ENCODE results near the gene DHODH. TPM values are rescaled to one million over a fixed set of nuclear protein-coding genes. Genes with fewer than 3 reads are reported as not detected.

DHODH gene
- total RNA-seq, 4 donors from 2014 or later, result 5.5 to 13.4 (median 7.4) TPM

DNA sequence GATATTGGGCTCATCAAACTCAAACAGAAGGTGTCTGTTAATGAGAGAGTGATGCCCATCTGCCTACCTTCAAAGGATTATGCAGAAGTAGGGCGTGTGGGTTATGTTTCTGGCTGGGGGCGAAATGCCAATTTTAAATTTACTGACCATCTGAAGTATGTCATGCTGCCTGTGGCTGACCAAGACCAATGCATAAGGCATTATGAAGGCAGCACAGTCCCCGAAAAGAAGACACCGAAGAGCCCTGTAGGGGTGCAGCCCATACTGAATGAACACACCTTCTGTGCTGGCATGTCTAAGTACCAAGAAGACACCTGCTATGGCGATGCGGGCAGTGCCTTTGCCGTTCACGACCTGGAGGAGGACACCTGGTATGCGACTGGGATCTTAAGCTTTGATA lies 51.9 kb downstream of the DHODH start:
- no peak for DNase-seq
- H3K27me3 ChIP-seq, result no peaks in the 10 kb centered on the region
- no peak overlapping the region for H3K4me3 ChIP-seq (replicated peaks in 1 of 3)
- TF ChIP-seq, protein P1, sequence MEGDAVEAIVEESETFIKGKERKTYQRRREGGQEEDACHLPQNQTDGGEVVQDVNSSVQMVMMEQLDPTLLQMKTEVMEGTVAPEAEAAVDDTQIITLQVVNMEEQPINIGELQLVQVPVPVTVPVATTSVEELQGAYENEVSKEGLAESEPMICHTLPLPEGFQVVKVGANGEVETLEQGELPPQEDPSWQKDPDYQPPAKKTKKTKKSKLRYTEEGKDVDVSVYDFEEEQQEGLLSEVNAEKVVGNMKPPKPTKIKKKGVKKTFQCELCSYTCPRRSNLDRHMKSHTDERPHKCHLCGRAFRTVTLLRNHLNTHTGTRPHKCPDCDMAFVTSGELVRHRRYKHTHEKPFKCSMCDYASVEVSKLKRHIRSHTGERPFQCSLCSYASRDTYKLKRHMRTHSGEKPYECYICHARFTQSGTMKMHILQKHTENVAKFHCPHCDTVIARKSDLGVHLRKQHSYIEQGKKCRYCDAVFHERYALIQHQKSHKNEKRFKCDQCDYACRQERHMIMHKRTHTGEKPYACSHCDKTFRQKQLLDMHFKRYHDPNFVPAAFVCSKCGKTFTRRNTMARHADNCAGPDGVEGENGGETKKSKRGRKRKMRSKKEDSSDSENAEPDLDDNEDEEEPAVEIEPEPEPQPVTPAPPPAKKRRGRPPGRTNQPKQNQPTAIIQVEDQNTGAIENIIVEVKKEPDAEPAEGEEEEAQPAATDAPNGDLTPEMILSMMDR (IDR thresholded peaks at IDR 0.05), result no peak
- TF ChIP-seq POLR2A (IDR thresholded peaks at IDR 0.05), result no peak
- no peaks in the 10 kb centered on the region for H3K36me3 ChIP-seq
- H3K27ac ChIP-seq, result no peak overlapping the region
- H3K4me1 ChIP-seq, result peaks cover 0 to 3% of the 10 kb centered on the region in 2 donors
- WGBS, 2 donors, result 88 to 92% methylated on average over 9 of the region's 9 CpGs
- H3K9me3 ChIP-seq, result no peaks in the 10 kb centered on the region
- intact Hi-C loops (cut with DNase I), result no loop called here

DNA sequence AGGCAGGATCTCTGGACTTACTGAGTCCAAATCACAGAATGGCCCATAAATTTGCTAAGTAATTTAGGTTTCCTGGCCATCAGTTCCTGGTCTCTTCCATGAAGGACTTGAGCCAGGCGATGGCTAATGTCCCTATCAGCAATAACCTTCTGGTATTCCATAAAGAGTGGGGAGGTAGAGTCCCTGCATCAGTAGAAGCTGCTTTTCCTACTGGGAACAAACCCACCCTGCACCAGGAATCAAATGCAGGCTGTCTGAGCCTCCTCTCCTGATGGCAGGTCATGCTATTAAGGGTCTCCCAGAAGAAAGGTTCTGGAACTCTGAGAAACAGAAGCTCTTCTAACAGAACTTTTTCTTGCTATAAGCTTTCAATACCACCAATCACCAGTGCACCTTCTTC lies 53.0 kb downstream of the DHODH start:
- Histone ChIP-seq H3K27ac (no peak overlapping the region), H3K4me3 (replicated peaks in 1 of 3) (no peak overlapping the region), H3K36me3 (no peaks in the 10 kb centered on the region), H3K27me3 (no peaks in the 10 kb centered on the region), H3K9me3 (no peaks in the 10 kb centered on the region), H3K4me1 (peaks cover 0 to 3% of the 10 kb centered on the region in 2 donors)
- no peak for TF ChIP-seq POLR2A (IDR thresholded peaks at IDR 0.05)
- TF ChIP-seq, protein P1 (IDR thresholded peaks at IDR 0.05), result no peak
- intact Hi-C loops (cut with DNase I), result no loop called here
- no peak for DNase-seq
- 100% methylated on average over 1 of the region's 1 CpG for WGBS, 2 donors

DNA sequence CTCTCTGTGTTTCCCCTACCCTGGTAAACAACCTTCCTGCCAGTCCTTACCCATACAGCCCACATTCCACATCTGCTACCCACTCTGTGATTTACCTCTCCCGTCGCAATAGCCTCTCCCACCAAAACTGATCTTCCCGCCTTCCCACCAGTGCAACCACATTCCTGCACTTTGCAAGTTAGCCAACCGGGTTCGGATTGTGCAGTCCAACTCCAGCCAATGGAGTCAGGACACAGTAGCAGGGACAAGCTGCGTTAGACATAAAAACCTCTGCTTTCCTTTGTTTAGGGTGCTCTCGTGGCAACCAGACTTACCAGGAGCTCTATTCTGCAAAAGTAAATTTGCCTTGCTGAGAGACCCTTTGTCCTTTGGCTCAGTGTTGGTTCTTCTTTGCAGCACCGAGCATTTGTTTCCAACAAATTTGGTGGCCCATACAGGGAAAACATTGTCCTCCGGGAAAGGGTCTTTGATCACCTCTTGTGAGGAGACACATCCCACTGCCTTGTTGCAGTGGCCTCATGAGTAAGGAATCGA lies 55.9 kb downstream of the DHODH start:
- no peaks in the 10 kb centered on the region for H3K4me1 ChIP-seq
- no peaks in the 10 kb centered on the region for H3K27me3 ChIP-seq
- intact Hi-C loops (cut with DNase I), result no loop called here
- no peak overlapping the region for H3K27ac ChIP-seq
- no peaks in the 10 kb centered on the region for H3K36me3 ChIP-seq
- TF ChIP-seq, protein P1 (IDR thresholded peaks at IDR 0.05), result no peak
- H3K9me3 ChIP-seq, result no peaks in the 10 kb centered on the region
- H3K4me3 ChIP-seq (replicated peaks in 1 of 3), result no peak overlapping the region
- no peak for DNase-seq
- WGBS, 2 donors, result 94 to 95% methylated on average over 10 of the region's 10 CpGs

DNA sequence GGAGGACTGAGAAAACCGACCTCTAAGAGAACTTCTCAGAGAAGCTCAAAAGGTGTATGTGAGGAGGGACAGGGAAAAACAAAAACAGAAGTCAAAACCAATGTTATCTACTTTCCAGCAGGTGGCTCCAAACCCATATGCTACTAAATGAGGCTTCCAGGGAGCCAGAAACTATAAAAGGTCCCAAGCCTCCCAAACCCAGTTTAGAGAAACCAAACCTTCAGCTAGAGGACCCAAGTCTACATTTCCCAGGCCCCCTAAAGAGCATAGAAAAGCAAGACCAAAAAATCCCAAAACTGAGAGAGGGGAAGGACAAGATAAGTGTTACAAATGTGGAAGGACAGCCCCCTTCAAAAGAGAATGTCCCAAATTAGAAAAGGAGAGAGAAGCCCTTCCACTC lies 58.2 kb downstream of the DHODH start:
- Histone ChIP-seq H3K4me3 (replicated peaks in 1 of 3) (no peak overlapping the region), H3K27me3 (no peaks in the 10 kb centered on the region), H3K4me1 (no peaks in the 10 kb centered on the region), H3K9me3 (no peaks in the 10 kb centered on the region), H3K36me3 (no peaks in the 10 kb centered on the region), H3K27ac (no peak overlapping the region)
- intact Hi-C loops (cut with DNase I), result no loop called here
- no peak for TF ChIP-seq POLR2A (IDR thresholded peaks at IDR 0.05)
- TF ChIP-seq, protein P1 (IDR thresholded peaks at IDR 0.05), result peak in 4 of 6 experiments; percentile 26 to 56 (median 42)
- no peak for DNase-seq
- WGBS, 2 donors, result 2 to 6% methylated on average over 1 of the region's 1 CpG

DNA sequence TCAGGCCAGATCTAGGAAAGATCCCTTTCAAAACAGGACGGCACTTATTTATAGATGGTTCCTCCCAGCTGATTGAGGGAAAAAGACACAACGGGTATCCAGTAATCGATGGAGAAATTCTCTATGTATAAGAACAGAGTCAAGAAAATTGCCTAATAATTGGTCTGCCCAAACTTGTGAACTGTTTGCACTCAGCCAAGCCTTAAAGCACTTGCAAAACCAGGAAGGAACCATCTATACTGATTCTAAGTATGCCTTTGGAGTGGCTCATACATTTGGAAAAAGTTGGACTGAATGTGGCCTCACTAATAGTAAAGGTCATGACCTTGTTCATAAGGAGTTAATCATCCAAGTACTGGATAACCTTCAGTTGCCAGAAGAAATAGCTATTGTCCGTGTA lies 60.4 kb downstream of the DHODH start:
- no peak overlapping the region for H3K27ac ChIP-seq
- no peaks in the 10 kb centered on the region for H3K4me1 ChIP-seq
- no peak for DNase-seq
- no peak overlapping the region for H3K4me3 ChIP-seq (replicated peaks in 1 of 3)
- H3K36me3 ChIP-seq, result no peaks in the 10 kb centered on the region
- intact Hi-C loops (cut with DNase I), result no loop called here
- H3K27me3 ChIP-seq, result no peaks in the 10 kb centered on the region
- H3K9me3 ChIP-seq, result no peaks in the 10 kb centered on the region
- TF ChIP-seq, protein P1 (IDR thresholded peaks at IDR 0.05), result no peak
- TF ChIP-seq POLR2A (IDR thresholded peaks at IDR 0.05), result no peak
- 81 to 86% methylated on average over 4 of the region's 4 CpGs for WGBS, 2 donors

Data from thyroid gland (tissue), 4 donors.